Fibroblast of skin of left quadriceps (primary cell): ENCODE data around the gene KPNA1.
"Not testable (repeated sequence)": the region's sequence is repeated elsewhere in the genome, so short reads cannot be mapped to it uniquely, and the experiment has no call there.

Experiments
- DNase-seq, 2 experiments: peaks; one replicate each; pipeline ENCODE4 v3.0.0-alpha.2; 2013; ENCODE audit warnings: low read depth in 2 of 2

The KPNA1 gene

DNA sequence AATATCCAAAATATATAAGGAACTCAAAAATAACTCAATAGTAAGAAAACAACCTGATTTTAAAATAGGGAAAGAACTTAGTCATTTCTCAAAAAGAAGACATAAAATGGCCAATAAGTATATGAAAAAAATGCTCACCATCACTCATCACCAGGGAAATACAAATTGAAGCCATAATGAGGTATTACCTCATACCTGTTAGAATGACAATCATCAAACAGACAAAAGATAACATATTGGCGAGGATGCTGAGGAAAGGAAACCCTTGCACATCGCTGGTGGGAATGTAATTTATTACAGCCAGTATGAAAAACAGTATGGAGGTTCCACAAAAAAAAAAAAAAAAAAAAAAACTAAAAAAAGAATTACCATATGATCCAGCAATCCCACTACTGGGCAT is 38.2 kb downstream of the KPNA1 start:
- DNase-seq = no peak

DNA sequence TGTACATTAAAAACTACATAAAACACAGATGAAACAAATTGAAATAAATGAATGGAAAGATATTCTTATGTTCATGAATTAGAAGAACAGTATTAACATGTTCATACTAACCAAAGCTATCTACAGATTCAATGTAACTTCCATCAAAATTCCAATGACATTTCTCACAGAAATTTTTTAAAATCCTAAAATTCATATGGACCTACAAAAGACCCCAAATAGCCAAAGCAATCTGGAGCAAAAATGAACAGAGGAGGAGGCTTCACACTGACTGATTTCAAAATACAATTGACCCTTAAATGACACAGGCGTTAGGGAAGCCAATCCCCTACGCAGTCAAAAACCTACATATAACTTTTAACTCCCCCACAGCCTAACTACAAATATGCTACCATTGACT is 39.4 kb downstream of the KPNA1 start:
- DNase-seq = no peak

DNA sequence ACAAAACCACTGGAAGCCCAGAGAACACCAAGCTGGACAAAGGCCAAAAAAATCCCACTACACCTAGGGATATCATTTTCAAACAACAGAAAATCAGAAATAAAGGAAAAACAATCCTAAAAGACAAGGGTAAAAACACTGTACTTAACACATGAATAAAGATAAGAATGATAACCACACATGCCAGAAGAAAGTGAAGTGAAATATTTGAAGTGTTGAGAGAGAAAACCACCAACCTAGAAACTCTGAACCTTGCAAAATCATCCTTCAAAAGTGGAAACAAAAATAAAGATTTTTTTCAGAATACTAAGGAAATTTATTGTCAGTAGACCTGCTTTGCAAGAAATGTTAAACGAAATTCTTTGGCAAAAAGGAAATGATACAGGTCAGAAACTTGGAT is 45.1 kb downstream of the KPNA1 start:
- no peak for DNase-seq

DNA sequence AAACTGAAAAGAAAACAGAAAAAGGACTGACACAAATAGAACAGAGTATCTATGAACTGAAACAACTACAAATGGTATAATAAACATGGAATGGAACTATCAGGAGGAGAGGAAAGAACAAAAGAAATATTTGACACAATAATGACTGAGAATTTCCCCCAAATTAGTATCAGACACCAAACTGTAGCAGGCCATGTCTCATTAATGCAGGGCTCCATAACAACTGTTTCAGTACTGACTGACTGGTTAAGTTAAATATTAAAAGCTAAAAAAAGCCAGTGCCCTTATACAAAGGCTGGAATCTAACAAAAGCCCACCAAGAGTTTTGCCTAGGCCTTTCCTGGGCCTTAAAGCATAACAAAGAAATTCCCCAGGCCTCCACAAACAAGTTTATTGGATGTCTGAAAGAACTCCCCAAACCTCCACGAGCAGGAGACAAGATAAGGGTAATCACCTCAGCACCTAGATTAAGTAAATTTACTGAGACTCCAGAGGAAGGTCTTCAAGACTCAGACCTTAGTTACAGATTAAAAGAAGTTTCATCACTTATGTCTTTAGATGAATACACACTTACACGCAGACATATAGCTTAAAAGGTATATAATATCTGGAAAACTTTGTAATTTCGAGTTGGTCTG is 45.7 kb downstream of the KPNA1 start:
- DNase-seq = no peak

DNA sequence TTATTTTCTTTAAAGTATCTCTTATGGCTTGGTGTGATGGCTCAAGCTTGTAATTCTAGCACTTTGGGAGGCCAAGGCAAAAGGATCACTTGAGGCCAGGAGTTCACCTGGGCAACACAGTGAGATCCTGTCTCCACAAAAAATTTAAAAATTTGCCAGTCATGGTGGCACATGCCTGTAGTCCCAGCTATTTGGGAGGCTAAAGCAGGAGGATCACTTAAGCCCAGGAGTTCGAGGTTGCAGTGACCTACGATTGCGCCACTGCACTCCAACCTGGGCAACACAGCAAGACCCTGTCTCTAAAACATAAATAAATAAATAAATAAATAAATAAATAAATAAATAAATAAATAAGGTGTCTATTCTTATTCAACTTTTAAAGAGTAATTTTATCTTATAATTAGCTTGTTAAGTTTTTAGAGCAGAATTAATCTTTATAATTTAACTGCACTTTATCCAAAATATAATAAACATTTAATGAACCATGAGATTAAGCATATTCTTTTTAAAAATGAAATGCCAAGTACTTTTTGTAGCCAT is 48.0 kb downstream of the KPNA1 start:
- no peak for DNase-seq

DNA sequence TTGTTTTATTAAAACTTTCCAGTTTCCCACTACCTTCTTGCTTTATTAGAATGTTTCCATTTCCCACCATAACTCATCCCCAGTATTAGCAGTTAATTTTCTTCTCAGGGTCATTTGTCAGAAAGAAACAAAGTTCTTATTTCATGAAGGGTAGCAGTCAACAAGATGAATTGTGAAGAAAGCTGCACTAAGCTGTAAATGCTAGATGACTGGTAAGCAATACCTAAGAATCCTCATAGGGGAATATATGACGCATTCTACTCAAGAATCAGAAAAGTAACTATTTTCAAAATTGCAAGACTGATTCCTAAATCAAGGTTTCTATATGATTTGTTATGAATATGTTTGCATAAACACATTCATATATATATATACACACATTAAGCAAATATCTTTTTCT is 50.1 kb downstream of the KPNA1 start:
- no peak for DNase-seq

DNA sequence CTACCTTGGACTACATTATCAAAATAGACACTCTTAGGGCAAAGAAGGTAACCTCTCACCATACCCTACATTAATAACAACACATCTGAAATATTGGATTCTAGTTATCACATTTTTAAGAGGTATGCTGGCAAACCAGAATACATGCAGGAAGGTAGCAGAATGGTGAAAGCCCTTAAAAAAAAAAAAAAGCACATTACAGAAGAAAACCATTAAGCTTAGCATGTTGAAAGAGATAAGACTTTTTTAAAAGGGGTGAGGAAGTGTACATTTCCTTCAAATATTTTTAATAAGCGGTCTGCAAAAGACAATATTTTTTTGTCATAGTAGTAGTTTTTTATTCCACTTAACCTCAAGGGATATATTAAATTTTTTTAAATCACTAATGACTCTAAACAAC is 52.3 kb downstream of the KPNA1 start:
- DNase-seq = no peak

DNA sequence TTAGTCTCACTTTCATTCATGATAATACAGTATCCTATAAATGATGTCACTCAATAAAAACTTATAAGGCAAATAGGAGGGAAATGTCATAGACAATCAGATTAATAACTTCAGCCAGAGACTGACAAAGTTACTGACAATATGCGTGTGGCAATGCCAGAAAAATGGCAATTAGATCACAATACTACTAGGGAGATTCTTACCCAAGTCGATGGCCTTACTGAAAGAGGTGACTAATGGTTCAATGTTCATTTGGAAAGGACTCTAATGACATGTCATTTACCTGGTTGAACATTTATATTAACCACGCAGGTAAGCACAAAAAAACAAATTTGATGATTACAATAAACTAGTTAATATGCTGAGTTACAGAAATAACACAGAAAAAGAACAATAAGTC is 52.9 kb downstream of the KPNA1 start:
- no peak for DNase-seq

DNA sequence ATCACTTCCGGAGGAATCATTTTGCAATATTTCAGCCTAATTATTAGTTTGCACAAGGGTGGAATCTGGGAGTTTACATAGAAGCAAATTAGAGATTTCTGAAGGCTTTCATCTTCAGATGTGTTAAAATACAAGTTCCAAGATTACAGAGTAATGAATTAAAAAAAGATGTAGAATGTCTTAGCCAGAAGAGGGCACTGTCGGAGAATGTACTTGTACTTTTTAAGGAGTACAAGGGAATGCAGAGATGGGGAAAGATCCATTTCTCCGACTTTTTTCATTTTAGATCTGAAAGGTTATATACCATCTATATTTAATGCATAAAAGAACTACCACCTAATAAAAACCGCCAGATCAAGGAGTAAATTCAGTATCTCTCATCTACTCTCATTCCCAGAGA is 55.7 kb downstream of the KPNA1 start:
- DNase-seq = peak; percentile 26 to 32

DNA sequence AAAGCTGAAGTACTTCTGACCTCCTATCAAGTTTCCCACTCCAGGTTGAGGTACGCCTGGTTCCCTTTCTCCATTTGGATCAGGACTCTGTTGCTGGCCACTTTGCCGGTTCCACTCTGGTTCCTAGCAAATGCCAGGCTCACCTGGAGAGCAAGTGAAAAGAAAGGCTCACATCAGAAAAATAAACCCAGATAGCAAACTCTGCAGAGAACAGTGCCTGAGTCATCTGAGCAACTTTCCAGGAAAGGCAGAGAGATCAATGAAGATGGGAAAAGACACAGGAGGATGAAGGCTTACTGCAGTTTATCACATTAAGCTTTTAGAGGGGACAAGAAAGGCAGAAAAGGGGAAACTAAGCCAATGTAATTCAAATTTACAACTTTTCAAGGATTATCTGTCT is 57.0 kb downstream of the KPNA1 start:
- no peak for DNase-seq

DNA sequence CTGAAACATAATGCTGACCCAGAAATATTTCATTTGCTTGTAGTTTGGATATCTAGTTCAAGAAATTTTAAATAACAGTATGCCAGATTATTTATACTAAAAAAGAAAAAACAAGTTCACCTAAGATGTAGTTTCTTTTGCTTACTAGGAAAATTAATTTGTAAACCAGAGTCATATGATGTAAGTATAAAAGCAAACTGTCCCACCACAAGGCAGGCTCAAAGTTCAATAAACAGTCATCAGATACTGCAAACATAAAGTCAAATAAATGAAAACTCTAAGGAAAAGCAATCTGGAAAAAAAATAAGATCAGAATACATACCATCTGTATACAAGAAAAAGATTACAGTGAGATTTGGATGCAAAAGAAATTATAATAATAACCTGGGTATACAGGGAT is 58.7 kb downstream of the KPNA1 start:
- DNase-seq = no peak

DNA sequence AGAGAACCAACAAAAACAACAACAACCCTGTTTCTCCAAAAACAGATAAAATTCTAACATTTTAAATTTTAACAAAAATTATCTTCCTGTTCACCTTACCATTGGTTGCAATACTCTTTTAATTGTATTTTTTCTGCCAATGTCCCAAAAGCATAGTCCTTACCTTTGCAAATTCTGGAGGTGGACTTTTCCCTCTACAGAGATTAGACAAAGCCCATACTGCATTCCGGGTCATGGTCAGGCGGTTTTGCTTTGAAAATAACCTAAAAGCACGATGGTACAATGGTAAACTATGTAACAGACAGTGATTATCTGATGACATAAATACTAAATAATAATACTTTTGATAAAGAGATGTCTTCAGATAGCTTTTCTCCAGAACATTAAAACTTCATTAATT is 63.4 kb downstream of the KPNA1 start:
- no peak for DNase-seq

DNA sequence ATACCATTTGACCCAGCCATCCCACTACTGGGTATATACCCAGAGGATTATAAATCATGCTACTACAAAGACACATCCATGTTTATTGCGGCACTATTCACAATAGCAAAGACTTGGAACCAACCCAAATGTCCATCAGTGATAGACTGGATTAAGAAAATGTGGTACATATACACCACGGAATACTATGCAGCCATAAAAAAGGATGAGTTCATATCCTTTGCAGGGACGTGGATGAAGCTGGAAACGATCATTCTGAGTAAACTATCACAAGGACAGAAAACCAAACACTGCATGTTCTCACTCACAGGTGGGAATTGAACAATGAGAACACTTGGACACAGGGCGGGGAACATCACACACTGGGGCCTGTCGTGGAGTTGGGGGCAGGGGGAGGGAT is 66.5 kb downstream of the KPNA1 start:
- DNase-seq = not testable (repeated sequence)

DNA sequence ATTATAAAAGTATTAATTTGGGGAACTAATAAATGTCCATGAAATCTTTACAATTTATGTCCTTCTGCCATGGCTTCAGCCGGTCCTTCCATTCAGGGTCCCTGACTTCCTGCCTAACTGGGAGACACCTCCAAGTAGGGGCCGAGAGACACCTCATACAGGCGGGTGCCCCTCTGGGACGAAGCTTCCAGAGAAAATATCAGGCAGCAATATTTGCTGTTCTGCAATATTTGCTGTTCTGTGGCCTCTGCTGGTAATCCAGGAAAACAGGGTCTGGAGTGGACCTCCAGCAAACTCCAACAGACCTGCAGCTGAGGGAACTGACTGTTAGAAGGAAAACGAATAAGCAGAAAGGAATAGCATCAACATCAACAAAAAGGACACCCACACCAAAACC is 70.2 kb downstream of the KPNA1 start:
- DNase-seq = not testable (repeated sequence)

DNA sequence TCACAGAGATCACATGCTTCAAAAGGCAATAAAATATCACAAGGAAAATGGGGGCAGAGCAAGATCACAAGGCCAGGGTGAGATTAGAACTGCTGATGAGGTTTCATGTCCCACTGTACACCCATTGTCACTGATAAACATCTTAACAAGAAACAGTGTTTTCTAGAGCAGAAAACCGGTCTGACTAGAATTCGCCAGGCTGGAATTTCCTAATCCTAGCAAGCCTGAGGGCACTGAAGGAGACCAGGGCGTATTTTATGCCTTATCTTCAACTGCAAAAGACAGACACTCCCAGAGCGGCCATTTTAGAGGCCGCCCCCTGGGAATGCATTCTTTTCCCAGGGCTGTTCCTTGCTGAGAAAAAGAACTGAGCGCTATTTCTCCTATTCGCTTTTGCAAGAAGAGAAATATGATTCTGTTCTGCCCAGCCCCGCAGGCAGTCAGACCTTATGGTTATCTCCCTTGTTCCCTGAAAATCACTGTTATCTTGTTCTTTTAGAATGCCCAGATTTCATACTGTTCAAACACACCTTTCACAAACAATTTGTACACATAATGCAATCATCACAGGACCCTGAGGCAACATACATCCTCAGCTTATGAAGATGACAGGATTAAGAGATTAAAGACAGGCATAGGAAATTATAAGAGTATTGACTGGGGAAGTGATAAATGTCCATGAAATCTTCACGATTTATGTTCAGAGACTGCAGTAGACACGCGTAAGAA is 70.8 kb downstream of the KPNA1 start:
- not testable (repeated sequence) for DNase-seq

DNA sequence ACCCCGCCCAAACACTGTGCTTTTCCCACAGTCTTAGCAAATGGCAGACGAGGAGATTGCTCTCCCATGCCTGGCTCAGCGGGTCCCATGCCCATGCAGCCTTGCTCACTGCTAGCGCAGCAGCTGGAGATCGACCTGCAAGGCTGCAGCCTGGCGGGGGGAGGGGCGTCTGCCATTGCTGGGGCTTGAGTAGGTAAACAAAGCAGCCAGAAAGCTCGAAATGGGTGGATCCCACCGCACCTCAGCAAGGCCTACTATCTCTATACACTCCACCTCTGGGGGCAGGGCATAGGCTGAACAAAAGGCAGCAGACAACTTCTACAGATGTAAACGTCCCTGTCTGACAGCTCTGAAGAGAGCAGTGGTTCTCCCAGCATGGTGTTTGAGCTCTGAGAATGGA is 71.6 kb downstream of the KPNA1 start:
- no peak for DNase-seq

DNA sequence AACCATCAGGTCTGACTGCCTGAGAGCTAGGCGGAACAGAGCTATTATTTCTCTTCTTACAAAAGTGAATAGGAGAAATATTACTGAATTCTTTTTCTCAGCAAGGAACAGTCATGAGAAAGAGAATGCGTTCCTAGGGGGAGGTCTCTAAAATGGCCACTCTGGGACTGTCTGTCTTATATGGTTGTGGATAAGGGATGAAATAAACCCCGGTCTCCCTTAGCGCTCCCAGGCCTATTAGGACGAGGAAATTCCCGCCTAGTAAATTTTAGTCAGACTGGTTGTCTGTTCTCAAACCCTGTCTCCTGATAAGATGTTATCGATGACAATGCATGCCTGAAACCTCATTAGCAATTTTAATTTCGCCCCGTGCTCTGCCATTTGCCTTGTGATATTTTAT is 78.8 kb downstream of the KPNA1 start:
- DNase-seq = no peak

DNA sequence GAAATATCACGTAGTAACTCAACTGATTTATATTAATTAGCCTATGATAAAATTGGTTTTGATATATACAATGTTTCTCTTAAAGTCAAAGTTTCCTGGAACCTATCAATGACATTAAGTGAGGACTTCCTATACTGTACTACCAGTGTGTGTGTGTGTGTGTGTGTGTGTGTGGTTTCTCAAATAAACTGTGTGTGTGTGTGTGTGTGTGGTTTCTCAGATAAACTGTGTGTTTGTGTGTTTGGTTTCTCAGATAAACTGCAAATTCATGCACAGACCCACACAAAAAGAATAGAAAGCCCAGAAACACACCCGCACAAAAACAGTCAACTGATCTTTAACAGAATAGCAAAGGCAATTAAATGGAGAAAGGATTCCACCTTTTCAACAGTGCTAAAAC is 84.4 kb downstream of the KPNA1 start:
- DNase-seq = no peak

DNA sequence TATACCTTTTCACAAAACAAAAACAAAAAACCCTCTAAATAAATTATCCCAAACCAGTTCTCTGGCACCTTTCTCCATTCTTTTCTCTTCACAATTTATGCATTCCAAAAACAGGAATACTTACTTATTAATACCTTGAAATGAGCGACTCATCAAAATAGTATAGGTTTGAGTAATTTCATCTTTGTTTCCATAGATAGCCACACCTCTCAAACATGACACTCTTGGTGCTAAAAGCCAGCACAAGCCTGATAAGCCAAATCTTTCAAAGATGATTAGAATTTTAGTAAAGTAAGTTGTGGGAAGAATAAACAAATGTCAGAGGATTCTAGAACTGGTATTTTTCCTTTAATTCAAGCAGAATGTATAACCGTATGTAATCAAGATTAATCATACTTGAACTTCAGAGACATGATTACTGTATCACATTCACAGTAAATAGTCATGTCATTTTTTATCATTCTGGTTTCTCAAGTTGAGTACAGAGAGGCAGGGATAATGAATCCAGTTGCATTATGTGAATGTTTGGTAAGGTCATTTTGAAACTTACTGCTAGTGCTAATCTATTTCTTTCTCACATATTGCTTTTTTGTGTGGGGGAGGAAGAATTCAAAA is 86.8 kb downstream of the KPNA1 start:
- no peak for DNase-seq

DNA sequence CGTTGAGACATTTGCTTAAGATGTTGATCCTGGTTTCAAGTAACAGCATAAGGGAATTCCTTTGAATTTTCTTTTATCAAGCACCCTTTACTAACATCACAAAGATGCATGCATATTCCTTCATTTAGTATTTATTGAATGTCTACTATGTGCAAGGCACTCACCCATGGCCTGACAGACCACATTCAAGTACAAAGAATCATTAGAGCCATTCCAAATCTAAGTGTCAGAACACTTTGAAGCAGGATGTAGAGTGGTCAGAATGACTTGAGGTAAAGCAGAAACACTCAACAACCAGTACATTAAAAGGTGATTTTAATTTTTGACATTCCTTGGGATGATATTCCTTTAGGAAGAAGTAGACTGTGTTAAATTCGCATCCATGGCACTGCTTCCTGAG is 92.9 kb downstream of the KPNA1 start:
- DNase-seq = no peak

DNA sequence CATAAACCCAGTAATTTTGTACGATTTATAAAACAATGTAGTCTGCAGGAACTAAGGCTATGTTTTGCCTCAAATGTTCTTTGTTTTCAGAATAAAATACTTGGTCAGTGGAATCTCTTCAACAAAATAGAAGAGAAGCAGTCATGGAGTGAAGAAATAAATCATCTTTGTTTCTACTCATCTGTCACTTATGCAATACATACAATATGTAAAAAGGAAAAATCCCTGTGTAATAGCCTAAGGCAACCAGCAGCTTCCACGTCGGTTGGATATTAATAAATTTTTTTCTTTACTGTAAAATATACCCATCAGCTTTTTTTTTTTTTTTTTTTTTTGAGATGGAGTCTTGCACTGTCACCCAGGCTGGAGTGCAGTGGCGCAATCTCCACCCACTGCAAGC is 93.6 kb downstream of the KPNA1 start:
- DNase-seq = no peak

DNA sequence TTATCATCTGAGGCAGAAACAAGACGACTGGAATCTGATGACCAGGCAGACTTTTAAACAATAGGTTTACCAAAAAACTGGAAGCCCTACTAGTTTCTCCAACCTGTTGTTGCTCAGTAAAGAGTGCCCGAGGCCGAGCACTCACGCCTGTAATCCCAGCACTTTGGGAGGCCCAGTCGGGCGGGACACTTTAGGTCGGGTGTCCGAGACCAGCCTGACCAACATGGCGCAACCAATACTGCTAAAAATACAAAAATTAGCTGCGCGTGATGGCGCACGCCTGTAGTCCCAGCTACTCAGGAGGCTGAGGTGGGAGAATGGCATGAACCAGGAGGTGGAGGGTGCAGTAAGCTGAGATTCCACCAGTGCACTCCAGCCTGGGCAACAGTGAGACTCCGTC is 97.8 kb downstream of the KPNA1 start:
- DNase-seq = no peak
